Kidney epithelial cell (primary cell): ENCODE data around the gene CLDN3. TPM values are rescaled to one million over a fixed set of nuclear protein-coding genes. Genes with fewer than 3 reads are reported as not detected.
A peak's percentile ranks its signal among the peaks of the same experiment; 100 is the strongest.

ENCODE experiments used
- DNase-seq: peaks from one replicate; pipeline ENCODE4 v3.0.0-alpha.2; 2010; ENCODE audit warnings: low read depth
- H3K27me3 ChIP-seq: 2 replicates; pipeline ENCODE4 v1.6.0; 2011; ENCODE audit warnings: low read length; ENCODE audit not compliant: control insufficient read depth, insufficient read depth
- H3K36me3 ChIP-seq: 2 replicates; pipeline ENCODE4 v1.5.1; 2011; ENCODE audit warnings: low read length; ENCODE audit not compliant: control insufficient read depth, insufficient read depth
- H3K4me3 ChIP-seq: 2 replicates; pipeline ENCODE4 v1.5.1; 2011; ENCODE audit warnings: low read depth, mild to moderate bottlenecking, control low read depth, low read length
- total RNA-seq: library from RNA; depleted of rRNA; stranded (reverse); fragments of >200 nt; gene quantifications from 2 replicates; pipeline ENCODE4 v1.2.3, GENCODE V29; 2015
- TF ChIP-seq, protein P1 (sequence below): IDR thresholded peaks from 2 replicates; pipeline ENCODE4 v1.5.1; 2011; ENCODE audit warnings: mild to moderate bottlenecking, moderate library complexity, low read length, control low read depth, inconsistent platforms; ENCODE audit not compliant: insufficient read depth, poor library complexity, severe bottlenecking

CLDN3 gene
- total RNA-seq, 1 donor from 2014 or later, result 100 TPM

DNA sequence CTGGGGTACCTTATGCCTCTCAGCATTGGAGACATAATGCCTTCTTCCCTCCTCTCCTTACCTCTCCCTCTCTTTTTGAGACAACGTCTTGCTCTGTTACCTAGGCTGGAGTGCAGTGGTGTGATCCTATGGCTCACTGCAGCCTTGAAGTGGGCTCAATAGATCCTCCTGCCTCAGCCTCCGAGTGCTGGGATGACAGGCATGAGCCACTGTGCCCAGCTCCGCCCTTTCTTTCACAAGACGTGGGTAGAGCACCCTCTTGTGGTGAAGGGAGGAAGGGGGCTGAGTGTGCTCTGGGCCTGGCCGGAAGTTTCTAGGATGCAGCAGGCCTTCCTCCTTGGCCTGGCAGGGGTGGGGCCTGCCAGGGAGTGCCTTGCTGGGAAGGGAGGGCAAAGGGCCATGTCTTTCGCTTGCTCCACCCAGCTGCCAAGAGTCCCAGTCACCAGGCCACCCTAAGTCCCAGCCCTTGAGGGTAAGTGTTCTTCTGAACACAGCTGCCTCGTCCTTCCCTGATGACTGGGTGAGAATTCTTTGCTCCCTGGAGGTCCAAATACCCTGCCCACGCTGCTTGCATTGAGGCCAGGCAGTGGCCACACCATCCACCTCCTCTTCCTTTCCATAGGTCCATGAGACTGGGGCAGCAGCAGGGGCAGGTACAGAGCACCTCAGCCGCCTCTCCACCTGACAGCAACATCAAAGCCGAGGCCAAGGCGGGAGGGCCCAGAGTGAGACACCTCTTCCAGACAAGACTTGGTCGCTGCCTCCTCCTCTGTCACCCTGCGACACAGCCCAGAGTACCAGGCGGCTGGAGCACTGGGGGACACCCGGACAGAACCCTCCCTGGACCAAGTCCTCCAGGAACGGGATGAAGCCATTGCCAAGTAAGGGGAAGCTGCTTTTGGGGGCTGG, 35.2 kb downstream of the CLDN3 start:
- Histone ChIP-seq H3K27me3 (no peaks in the 10 kb centered on the region), H3K4me3 (no peak overlapping the region), H3K36me3 (no peaks in the 10 kb centered on the region)
- TF ChIP-seq, protein P1, sequence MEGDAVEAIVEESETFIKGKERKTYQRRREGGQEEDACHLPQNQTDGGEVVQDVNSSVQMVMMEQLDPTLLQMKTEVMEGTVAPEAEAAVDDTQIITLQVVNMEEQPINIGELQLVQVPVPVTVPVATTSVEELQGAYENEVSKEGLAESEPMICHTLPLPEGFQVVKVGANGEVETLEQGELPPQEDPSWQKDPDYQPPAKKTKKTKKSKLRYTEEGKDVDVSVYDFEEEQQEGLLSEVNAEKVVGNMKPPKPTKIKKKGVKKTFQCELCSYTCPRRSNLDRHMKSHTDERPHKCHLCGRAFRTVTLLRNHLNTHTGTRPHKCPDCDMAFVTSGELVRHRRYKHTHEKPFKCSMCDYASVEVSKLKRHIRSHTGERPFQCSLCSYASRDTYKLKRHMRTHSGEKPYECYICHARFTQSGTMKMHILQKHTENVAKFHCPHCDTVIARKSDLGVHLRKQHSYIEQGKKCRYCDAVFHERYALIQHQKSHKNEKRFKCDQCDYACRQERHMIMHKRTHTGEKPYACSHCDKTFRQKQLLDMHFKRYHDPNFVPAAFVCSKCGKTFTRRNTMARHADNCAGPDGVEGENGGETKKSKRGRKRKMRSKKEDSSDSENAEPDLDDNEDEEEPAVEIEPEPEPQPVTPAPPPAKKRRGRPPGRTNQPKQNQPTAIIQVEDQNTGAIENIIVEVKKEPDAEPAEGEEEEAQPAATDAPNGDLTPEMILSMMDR, result peak; percentile 85
- no peak for DNase-seq

DNA sequence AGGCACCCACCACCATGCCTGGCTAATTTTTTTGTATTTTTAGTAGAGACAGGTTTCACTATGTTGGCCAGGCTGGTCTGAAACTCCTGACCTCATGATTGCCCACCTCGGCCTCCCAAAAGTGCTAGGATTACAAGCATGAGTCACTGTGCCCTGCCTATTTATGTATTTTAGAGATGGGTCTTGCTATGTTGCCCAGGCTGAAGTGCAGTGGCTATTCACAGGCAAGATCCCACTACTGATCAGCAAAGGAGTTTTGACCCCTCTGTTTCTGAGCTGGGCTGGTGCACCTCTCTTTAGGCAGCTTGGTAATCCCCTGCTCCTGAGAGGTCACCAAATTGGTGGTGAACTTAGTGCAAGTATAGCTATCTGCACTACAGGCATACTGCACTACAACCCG, 37.7 kb downstream of the CLDN3 start:
- H3K36me3 ChIP-seq, result no peaks in the 10 kb centered on the region
- no peak for DNase-seq
- no peaks in the 10 kb centered on the region for H3K27me3 ChIP-seq
- TF ChIP-seq, protein P1, result no peak
- no peak overlapping the region for H3K4me3 ChIP-seq

- DNase-seq, result no peak
- H3K36me3 ChIP-seq, result no peaks in the 10 kb centered on the region
- no peak overlapping the region for H3K4me3 ChIP-seq
- H3K27me3 ChIP-seq, result peaks cover 2% of the 10 kb centered on the region
- TF ChIP-seq, protein P1, result no peak
Measured at GRCh38 chr7:73730485-73730884, 39.6 kb downstream of the CLDN3 start.

DNA sequence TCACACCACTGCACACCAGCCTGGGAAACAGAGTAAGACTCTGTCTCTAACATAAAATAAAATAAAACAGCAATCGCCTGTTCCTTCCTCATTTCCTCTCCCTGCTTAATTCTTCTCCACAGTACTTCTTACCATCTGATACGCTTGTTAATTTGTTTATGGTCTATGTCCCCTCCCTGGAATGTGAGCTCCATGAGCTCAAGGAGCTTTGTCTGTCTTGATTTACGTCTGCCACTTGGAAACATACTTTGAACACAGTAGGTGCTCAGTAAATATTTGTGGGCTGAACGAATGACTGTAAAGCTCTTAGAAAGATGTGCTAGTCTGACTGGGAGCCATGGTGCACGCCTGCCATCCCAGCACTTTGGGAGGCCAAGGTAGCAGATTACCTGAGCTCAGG, 41.5 kb downstream of the CLDN3 start:
- TF ChIP-seq, protein P1, result no peak
- Histone ChIP-seq H3K4me3 (no peak overlapping the region), H3K27me3 (peaks cover 2% of the 10 kb centered on the region), H3K36me3 (no peaks in the 10 kb centered on the region)
- no peak for DNase-seq

- TF ChIP-seq, protein P1, result no peak
- H3K4me3 ChIP-seq, result no peak overlapping the region
- no peak for DNase-seq
Measured at GRCh38 chr7:73727952-73728351, 42.1 kb downstream of the CLDN3 start.

More at GRCh38 chr7:73727952-73728351, 42.1 kb downstream of the CLDN3 start:
- Histone ChIP-seq H3K27me3 (peaks cover 2% of the 10 kb centered on the region), H3K36me3 (no peaks in the 10 kb centered on the region)
